Ascending aorta (tissue), 2 donors: ENCODE data around the gene PRODH2. TPM values are rescaled to one million over a fixed set of nuclear protein-coding genes. Genes with fewer than 3 reads are reported as not detected.

Experiments used
- DNase-seq, 2 donors: peaks; one replicate each; pipeline ENCODE4 v3.0.0-alpha.2; 2019; ENCODE audit warnings: low spot score in 2 of 2
- H3K27ac ChIP-seq, 2 donors: fragments of 200-600 bp; sonication (generic); one replicate each; pipeline ENCODE4 v1.5.1; 2016 to 2017; ENCODE audit warnings: mild to moderate bottlenecking in 1 of 2
- H3K27me3 ChIP-seq: fragments of 200-600 bp; sonication (generic); one replicate; pipeline ENCODE4 v1.5.1; 2017
- H3K36me3 ChIP-seq, 2 donors: fragments of 200-600 bp; sonication (generic); one replicate each; pipeline ENCODE4 v1.5.1; 2016
- H3K4me1 ChIP-seq, 2 donors: fragments of 200-600 bp; sonication (generic); one replicate each; pipeline ENCODE4 v1.5.1; 2016 to 2017; ENCODE audit warnings: mild to moderate bottlenecking in 1 of 2
- H3K4me3 ChIP-seq, 2 donors: fragments of 200-600 bp; sonication (generic); one replicate each; pipeline ENCODE4 v1.5.1; 2016 to 2017; ENCODE audit warnings: mild to moderate bottlenecking in 1 of 2
- H3K9me3 ChIP-seq, 2 donors: fragments of 200-600 bp; sonication (generic); one replicate each; pipeline ENCODE4 v1.5.1; 2016
- CTCF ChIP-seq, 3 experiments: fragments of 200-600 bp in 2 of 3; fragments of 450-650 bp in 1 of 3; sonication (generic) in 2 of 3; IDR thresholded peaks; one replicate each; pipeline ENCODE4 v1.5.1; 2016 to 2019; ENCODE audit warnings: antibody characterized with exemption in 3 of 3, mild to moderate bottlenecking in 1 of 3, moderate library complexity in 1 of 3
- intact Hi-C: fragments of 100-400 bp; cut with DNase I; formaldehyde crosslinking; loops from one replicate; pipeline ENCODE4 v1.15.1; 2023
- total RNA-seq: library from RNA; depleted of rRNA; stranded (reverse); fragments of >200 nt; gene quantifications from one replicate; pipeline ENCODE4 v1.1.0, GENCODE V29; 2016

Gene PRODH2
- total RNA-seq, 1 donor from 2014 or later = not detected

GRCh38 chr19:35818445-35818844 is 5.8 kb upstream of the PRODH2 start:
- no peak for TF ChIP-seq CTCF (IDR thresholded peaks at IDR 0.05)
- Histone ChIP-seq H3K27ac (no peak overlapping the region), H3K9me3 (no peaks in the 10 kb centered on the region), H3K4me1 (no peaks in the 10 kb centered on the region), H3K4me3 (no peak overlapping the region), H3K27me3 (no peaks in the 10 kb centered on the region), H3K36me3 (no peaks in the 10 kb centered on the region)
- intact Hi-C loops = no loop called here
- DNase-seq = no peak

GRCh38 chr19:35816846-35817245 is 4.2 kb upstream of the PRODH2 start:
- Histone ChIP-seq H3K4me1 (no peaks in the 10 kb centered on the region), H3K9me3 (no peaks in the 10 kb centered on the region), H3K27ac (no peak overlapping the region), H3K27me3 (no peaks in the 10 kb centered on the region), H3K4me3 (no peak overlapping the region), H3K36me3 (no peaks in the 10 kb centered on the region)
- no peak for DNase-seq
- no peak for TF ChIP-seq CTCF (IDR thresholded peaks at IDR 0.05)
- intact Hi-C loops = no loop called here

- DNase-seq = no peak
- H3K36me3 ChIP-seq = no peaks in the 10 kb centered on the region
- no peaks in the 10 kb centered on the region for H3K27me3 ChIP-seq
- no peak for TF ChIP-seq CTCF (IDR thresholded peaks at IDR 0.05)
- H3K9me3 ChIP-seq = no peaks in the 10 kb centered on the region
- H3K4me3 ChIP-seq = no peak overlapping the region
- no peak overlapping the region for H3K27ac ChIP-seq
- no peaks in the 10 kb centered on the region for H3K4me1 ChIP-seq
- intact Hi-C loops = no loop called here
Measured at GRCh38 chr19:35816262-35816661, 3.6 kb upstream of the PRODH2 start.

- intact Hi-C loops = no loop called here
- DNase-seq = no peak
Measured at GRCh38 chr19:35813043-35813890, 622 bp upstream of the PRODH2 start.

GRCh38 chr19:35811317-35812219 is 1.1 kb downstream of the PRODH2 start:
- Histone ChIP-seq H3K4me3 (no peak overlapping the region), H3K9me3 (no peaks in the 10 kb centered on the region), H3K27ac (no peak overlapping the region), H3K27me3 (no peaks in the 10 kb centered on the region), H3K4me1 (no peaks in the 10 kb centered on the region), H3K36me3 (no peaks in the 10 kb centered on the region)
- intact Hi-C loops = no loop called here
- no peak for TF ChIP-seq CTCF (IDR thresholded peaks at IDR 0.05)
- no peak for DNase-seq

More at GRCh38 chr19:35813043-35813890, 622 bp upstream of the PRODH2 start:
- Histone ChIP-seq H3K9me3 (no peaks in the 10 kb centered on the region), H3K27me3 (no peaks in the 10 kb centered on the region), H3K36me3 (no peaks in the 10 kb centered on the region), H3K27ac (no peak overlapping the region), H3K4me1 (no peaks in the 10 kb centered on the region), H3K4me3 (no peak overlapping the region)
- no peak for TF ChIP-seq CTCF (IDR thresholded peaks at IDR 0.05)
